Calu3 (cell line): ENCODE measurements around the gene SYK. TPM values are rescaled to one million over a fixed set of nuclear protein-coding genes. Genes with fewer than 3 reads are reported as not detected.

ENCODE experiments used
- BruUV-seq: library from RNA; stranded (reverse); fragments of 400-500 nt; replicated peaks from 2 replicates; lab custom pipeline; 2021; lab: Mats Ljungman, UMichigan
- CTCF ChIA-PET: fragments of 300-600 bp; sonication (Branson Sonifier 250); formaldehyde crosslinking; loops from one replicate; lab custom pipeline; 2022; ENCODE audit warnings: antibody characterized with exemption; lab: Charles Lee
- DNase-seq: peaks from one replicate; pipeline ENCODE4 v3.0.0; 2022
- H3K27ac Mint-ChIP-seq: one replicate; pipeline ENCODE4 v1.8.0; 2022; ENCODE audit warnings: mixed read lengths; ENCODE audit not compliant: unreplicated experiment
- H3K27me3 Mint-ChIP-seq: one replicate; pipeline ENCODE4 v1.8.0; 2022; ENCODE audit warnings: mixed read lengths; ENCODE audit not compliant: unreplicated experiment
- H3K36me3 Mint-ChIP-seq: one replicate; pipeline ENCODE4 v1.8.0; 2022; ENCODE audit warnings: mild to moderate bottlenecking, moderate library complexity, mixed read lengths; ENCODE audit not compliant: insufficient read depth, unreplicated experiment
- H3K4me1 Mint-ChIP-seq: one replicate; pipeline ENCODE4 v1.8.0; 2022; ENCODE audit warnings: mild to moderate bottlenecking, low read depth, mixed read lengths; ENCODE audit not compliant: unreplicated experiment
- H3K4me3 Mint-ChIP-seq: one replicate; pipeline ENCODE4 v1.8.0; 2022; ENCODE audit warnings: mild to moderate bottlenecking, low read depth, moderate library complexity, mixed read lengths; ENCODE audit not compliant: unreplicated experiment
- H3K9me3 Mint-ChIP-seq: one replicate; pipeline ENCODE4 v1.8.0; 2022; ENCODE audit warnings: low read depth, mixed read lengths; ENCODE audit not compliant: unreplicated experiment
- intact Hi-C: fragments of 100-400 bp; cut with micrococcal nuclease; formaldehyde crosslinking; loops from one replicate; pipeline ENCODE4 v1.10.0; 2022; ENCODE audit not compliant: unreplicated experiment
- total RNA-seq: library from RNA; stranded (reverse); gene quantifications from 2 replicates; pipeline ENCODE4 v1.2.3, GENCODE V29; 2022
- TF ChIP-seq, protein P1 (sequence below): fragments of 200-600 bp; IDR thresholded peaks from one replicate; pipeline ENCODE4 v1.8.0; 2022; ENCODE audit warnings: antibody characterized with exemption; ENCODE audit not compliant: unreplicated experiment

The SYK gene
- total RNA-seq, 1 experiment from 2014 or later = 14.8 TPM

GRCh38 chr9:90848866-90849265 lies 47.2 kb downstream of the SYK start:
- CTCF ChIA-PET = no interaction called here
- Mint-ChIP-seq H3K4me1 (no peaks in the 10 kb centered on the region), H3K27me3 (no peaks in the 10 kb centered on the region), H3K4me3 (no peak overlapping the region), H3K27ac (no peak overlapping the region), H3K9me3 (no peaks in the 10 kb centered on the region), H3K36me3 (no peaks in the 10 kb centered on the region)
- no TSS peak for BruUV-seq
- no peak for DNase-seq
- TF ChIP-seq, protein P1, sequence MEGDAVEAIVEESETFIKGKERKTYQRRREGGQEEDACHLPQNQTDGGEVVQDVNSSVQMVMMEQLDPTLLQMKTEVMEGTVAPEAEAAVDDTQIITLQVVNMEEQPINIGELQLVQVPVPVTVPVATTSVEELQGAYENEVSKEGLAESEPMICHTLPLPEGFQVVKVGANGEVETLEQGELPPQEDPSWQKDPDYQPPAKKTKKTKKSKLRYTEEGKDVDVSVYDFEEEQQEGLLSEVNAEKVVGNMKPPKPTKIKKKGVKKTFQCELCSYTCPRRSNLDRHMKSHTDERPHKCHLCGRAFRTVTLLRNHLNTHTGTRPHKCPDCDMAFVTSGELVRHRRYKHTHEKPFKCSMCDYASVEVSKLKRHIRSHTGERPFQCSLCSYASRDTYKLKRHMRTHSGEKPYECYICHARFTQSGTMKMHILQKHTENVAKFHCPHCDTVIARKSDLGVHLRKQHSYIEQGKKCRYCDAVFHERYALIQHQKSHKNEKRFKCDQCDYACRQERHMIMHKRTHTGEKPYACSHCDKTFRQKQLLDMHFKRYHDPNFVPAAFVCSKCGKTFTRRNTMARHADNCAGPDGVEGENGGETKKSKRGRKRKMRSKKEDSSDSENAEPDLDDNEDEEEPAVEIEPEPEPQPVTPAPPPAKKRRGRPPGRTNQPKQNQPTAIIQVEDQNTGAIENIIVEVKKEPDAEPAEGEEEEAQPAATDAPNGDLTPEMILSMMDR = no peak
- intact Hi-C loops = no loop called here

- Mint-ChIP-seq H3K4me3 (no peak overlapping the region), H3K27me3 (no peaks in the 10 kb centered on the region), H3K9me3 (no peaks in the 10 kb centered on the region), H3K4me1 (no peaks in the 10 kb centered on the region), H3K36me3 (no peaks in the 10 kb centered on the region), H3K27ac (no peak overlapping the region)
- TF ChIP-seq, protein P1 = no peak
- no peak for DNase-seq
- BruUV-seq = no TSS peak
- CTCF ChIA-PET = no interaction called here
- intact Hi-C loops = no loop called here
Measured at GRCh38 chr9:90851444-90851843, 49.8 kb downstream of the SYK start.

GRCh38 chr9:90853945-90854344 lies 52.3 kb downstream of the SYK start:
- H3K27me3 Mint-ChIP-seq = no peaks in the 10 kb centered on the region
- CTCF ChIA-PET = no interaction called here
- no peak overlapping the region for H3K27ac Mint-ChIP-seq
- no peak overlapping the region for H3K4me3 Mint-ChIP-seq
- intact Hi-C loops = no loop called here
- BruUV-seq = no TSS peak
- H3K9me3 Mint-ChIP-seq = no peaks in the 10 kb centered on the region
- no peak for DNase-seq
- TF ChIP-seq, protein P1 = no peak
- no peaks in the 10 kb centered on the region for H3K36me3 Mint-ChIP-seq
- no peaks in the 10 kb centered on the region for H3K4me1 Mint-ChIP-seq

- Mint-ChIP-seq H3K36me3 (no peaks in the 10 kb centered on the region), H3K9me3 (no peaks in the 10 kb centered on the region), H3K27me3 (no peaks in the 10 kb centered on the region), H3K27ac (no peak overlapping the region), H3K4me1 (no peaks in the 10 kb centered on the region), H3K4me3 (no peak overlapping the region)
- BruUV-seq = no TSS peak
- TF ChIP-seq, protein P1 = no peak
- CTCF ChIA-PET = no interaction called here
- intact Hi-C loops = no loop called here
- no peak for DNase-seq
Measured at GRCh38 chr9:90854637-90855175, 53.1 kb downstream of the SYK start.
